Measurements from ENCODE around the gene MYOZ3. TPM values are rescaled to one million over a fixed set of nuclear protein-coding genes. Genes with fewer than 3 reads are reported as not detected.

The MYOZ3 gene
- polyA plus RNA-seq, 3 donors = 6.4 to 8.1 (median 6.6) TPM

- no peak for DNase-seq (ENCODE audit: extremely low read depth in 1 of 11, low read depth in 9 of 11, low spot score in 4 of 11)
These were observed 36.5 kb upstream of the MYOZ3 start for GRCh38 chr5:150624334-150625163.

GRCh38 chr5:150625164-150625535 is 35.9 kb upstream of the MYOZ3 start:
- DNase-seq (ENCODE audit: extremely low read depth in 1 of 11, low read depth in 9 of 11, low spot score in 4 of 11) = no peak

GRCh38 chr5:150625831-150626746 is 35.0 kb upstream of the MYOZ3 start:
- no peak for DNase-seq (ENCODE audit: extremely low read depth in 1 of 11, low read depth in 9 of 11, low spot score in 4 of 11)

- DNase-seq (ENCODE audit: extremely low read depth in 1 of 11, low read depth in 9 of 11, low spot score in 4 of 11) = no peak
These were observed 34.2 kb upstream of the MYOZ3 start for GRCh38 chr5:150626853-150627276.

GRCh38 chr5:150627731-150628545 is 33.1 kb upstream of the MYOZ3 start:
- DNase-seq (ENCODE audit: extremely low read depth in 1 of 11, low read depth in 9 of 11, low spot score in 4 of 11) = no peak

- DNase-seq (ENCODE audit: extremely low read depth in 1 of 11, low read depth in 9 of 11, low spot score in 4 of 11) = no peak
These were observed 32.0 kb upstream of the MYOZ3 start for GRCh38 chr5:150628936-150629485.

- DNase-seq (ENCODE audit: extremely low read depth in 1 of 11, low read depth in 9 of 11, low spot score in 4 of 11) = no peak
These were observed 31.0 kb upstream of the MYOZ3 start for GRCh38 chr5:150630016-150630415.

- DNase-seq (ENCODE audit: extremely low read depth in 1 of 11, low read depth in 9 of 11, low spot score in 4 of 11) = no peak
These were observed 30.4 kb upstream of the MYOZ3 start for GRCh38 chr5:150630461-150631325.

- DNase-seq (ENCODE audit: extremely low read depth in 1 of 11, low read depth in 9 of 11, low spot score in 4 of 11) = no peak
These were observed 29.7 kb upstream of the MYOZ3 start for GRCh38 chr5:150631326-150631701.

- DNase-seq (ENCODE audit: extremely low read depth in 1 of 11, low read depth in 9 of 11, low spot score in 4 of 11) = no peak
These were observed 28.5 kb upstream of the MYOZ3 start for GRCh38 chr5:150632305-150633160.

GRCh38 chr5:150633429-150633828 is 27.6 kb upstream of the MYOZ3 start:
- DNase-seq (ENCODE audit: extremely low read depth in 1 of 11, low read depth in 9 of 11, low spot score in 4 of 11) = no peak

GRCh38 chr5:150636391-150637244 is 24.4 kb upstream of the MYOZ3 start:
- no peak for DNase-seq (ENCODE audit: extremely low read depth in 1 of 11, low read depth in 9 of 11, low spot score in 4 of 11)

GRCh38 chr5:150637245-150638052 is 23.6 kb upstream of the MYOZ3 start:
- DNase-seq (ENCODE audit: extremely low read depth in 1 of 11, low read depth in 9 of 11, low spot score in 4 of 11) = peak in 3 of 11 donors; percentile 69 to 72 (median 69)

GRCh38 chr5:150638053-150638444 is 23.0 kb upstream of the MYOZ3 start:
- no peak for DNase-seq (ENCODE audit: extremely low read depth in 1 of 11, low read depth in 9 of 11, low spot score in 4 of 11)

All from renal cortex interstitium (tissue), 11 donors.